K562 (cell line): ENCODE measurements around the gene ZDHHC18. TPM values are rescaled to one million over a fixed set of nuclear protein-coding genes. Genes with fewer than 3 reads are reported as not detected.
"Not testable (repeated sequence)": the region's sequence is repeated elsewhere in the genome, so short reads cannot be mapped to it uniquely, and the experiment has no call there.

Experiments
- ADNP ChIP-seq: fragments of 200-800 bp; sonication (Bioruptor generic); IDR thresholded peaks from 2 replicates; pipeline ENCODE4 v1.6.1; 2016; ENCODE audit warnings: missing genetic modification characterization, missing compliant biosample characterization
- BCOR ChIP-seq: fragments of 450-650 bp; IDR thresholded peaks from 2 replicates; pipeline ENCODE4 v1.6.1; 2016
- BHLHE40 ChIP-seq: IDR thresholded peaks from 2 replicates; pipeline ENCODE4 v1.6.1; 2011; ENCODE audit warnings: low read length, improper control_type of control experiment
- CBX3 ChIP-seq, 2 experiments: IDR thresholded peaks; 1 replicate in 1 of 2; 2 replicates in 1 of 2; pipeline ENCODE4 v1.6.1; 2012; ENCODE audit warnings: inconsistent platforms in 2 of 2, low read length in 2 of 2, borderline replicate concordance in 1 of 2, control low read depth in 1 of 2
- CHAMP1 ChIP-seq: fragments of 450-650 bp; IDR thresholded peaks from 2 replicates; pipeline ENCODE4 v1.6.1; 2016; ENCODE audit warnings: mild to moderate bottlenecking
- E2F8 ChIP-seq: fragments of 450-650 bp; IDR thresholded peaks from 2 replicates; pipeline ENCODE4 v1.7.1; 2018; ENCODE audit warnings: mild to moderate bottlenecking, low read depth; ENCODE audit not compliant: partially characterized antibody
- HDGF ChIP-seq: fragments of 450-650 bp; IDR thresholded peaks from 2 replicates; pipeline ENCODE4 v1.6.1; 2016
- JUND ChIP-seq, 2 experiments: IDR thresholded peaks; 2 replicates in 1 of 2; 3 replicates in 1 of 2; pipeline ENCODE4 v1.6.1; 2011; ENCODE audit warnings: borderline replicate concordance in 2 of 2, low read depth in 2 of 2, low read length in 2 of 2, improper control_type of control experiment in 1 of 2, missing biosample characterization in 1 of 2, missing genetic modification characterization in 1 of 2, missing genetic modification reagents in 1 of 2
- KDM1A ChIP-seq, 2 experiments: fragments of 450-650 bp; IDR thresholded peaks; 2 replicates each; pipeline ENCODE4 v1.6.1; 2016; ENCODE audit warnings: mild to moderate bottlenecking in 2 of 2
- KLF16 ChIP-seq: IDR thresholded peaks from 2 replicates; pipeline ENCODE4 v1.6.1; 2016; ENCODE audit warnings: antibody characterized with exemption
- MAZ ChIP-seq, 2 experiments: fragments of 450-650 bp in 1 of 2; sonication (generic) in 1 of 2; formaldehyde crosslinking; IDR thresholded peaks in 1 of 2; conservative IDR thresholded peaks in 1 of 2; 2 replicates each; pipeline versions ENCODE4 v1.4.0 to v1.5.0; 2020; ENCODE audit warnings: mild to moderate bottlenecking in 1 of 2, missing genetic modification reagents in 1 of 2
- RAD21 ChIP-seq, 2 experiments: fragments of 250-450 bp in 1 of 2; fragments of 450-650 bp in 1 of 2; sonication (Bioruptor Pico) in 1 of 2; formaldehyde crosslinking in 1 of 2; IDR thresholded peaks in 1 of 2; conservative IDR thresholded peaks in 1 of 2; 2 replicates each; pipeline versions ENCODE4 v1.4.0 to v1.8.0; 2020 to 2022; ENCODE audit warnings: mild to moderate bottlenecking in 2 of 2, moderate library complexity in 1 of 2
- RCOR1 ChIP-seq, 2 experiments: IDR thresholded peaks; 2 replicates each; pipeline ENCODE4 v1.6.1; 2012; ENCODE audit warnings: low read depth in 2 of 2, low read length in 2 of 2, borderline replicate concordance in 1 of 2, improper control_type of control experiment in 1 of 2
- TEAD4 ChIP-seq, 2 experiments: sonication (generic) in 1 of 2; formaldehyde crosslinking in 1 of 2; IDR thresholded peaks; 2 replicates each; pipeline versions ENCODE4 v1.6.1 to v1.8.0; 2012 to 2022; ENCODE audit warnings: borderline replicate concordance in 1 of 2, inconsistent platforms in 1 of 2, low read length in 1 of 2, mild to moderate bottlenecking in 1 of 2, missing genetic modification reagents in 1 of 2
- VEZF1 ChIP-seq: fragments of 200-800 bp; sonication (Bioruptor generic); IDR thresholded peaks from 2 replicates; pipeline ENCODE4 v1.6.1; 2017; ENCODE audit warnings: missing genetic modification characterization, missing compliant biosample characterization
- XRCC5 ChIP-seq: fragments of 200-400 bp; formaldehyde crosslinking; IDR thresholded peaks from 2 replicates; pipeline ENCODE4 v1.6.1; 2017; ENCODE audit warnings: low read depth, mild to moderate bottlenecking, low read length
- ZNF766 ChIP-seq: fragments of 200-800 bp; sonication (Bioruptor generic); conservative IDR thresholded peaks from 2 replicates; pipeline ENCODE4 v1.6.1; 2016; ENCODE audit warnings: missing genetic modification characterization, missing compliant biosample characterization
- polyA plus RNA-seq, 8 experiments: library from polyadenylated mRNA; depleted of rRNA in 4 of 8; stranded (reverse) in 5 of 8; unstranded in 3 of 8; fragments of >200 nt; fragmentation: Nextera tagmentation in 2 of 8; fragmentation: Illumina TruSeq in 1 of 8; extraction: Ambion mirVana in 2 of 8; extraction: Trizol in 1 of 8; gene quantifications; 2 replicates each; pipeline versions ENCODE4 v1.2.1 to v1.2.3, GENCODE V29; 2011 to 2014; ENCODE audit warnings: inconsistent platforms in 1 of 8, missing spikeins in 1 of 8
- total RNA-seq, 7 experiments: library from RNA; depleted of rRNA in 6 of 7; stranded (reverse); fragments of >200 nt in 6 of 7; fragmentation: Illumina TruSeq in 2 of 7; extraction: Trizol in 2 of 7; gene quantifications; 2 replicates each; pipeline versions ENCODE4 v1.2.1 to v1.2.3, GENCODE V29; 2011 to 2021; ENCODE audit warnings: low replicate concordance in 1 of 7

ZDHHC18 gene
- total and polyA plus RNA-seq, 9 of the 15 experiments (the other 6 are each of a cell fraction or from before 2014, with no cell fraction given) = 0.42 to 35.6 (median 15.8) TPM

GRCh38 chr1:26810105-26810504 lies 16.4 kb upstream of the ZDHHC18 start (continued):
- TF ChIP-seq VEZF1 (CRISPR knock-in tag) (peak; percentile 46; the same call in 1 of the 2 replicates), E2F8 (peak; percentile 27), ADNP (tag) (0 out of 2 replicates have a peak, but pooled peaks have one; percentile 40), ZNF766 (CRISPR knock-in tag) (0 out of 2 replicates have a peak, but pooled peaks have one; percentile 22), BHLHE40 (0 out of 2 replicates have a peak, but pooled peaks have one; percentile 45), KLF16 (0 out of 2 replicates have a peak, but pooled peaks have one; percentile 30), KDM1A (IDR thresholded peaks at IDR 0.05) (peak in 1 of 2 experiments; percentile 25; a peak in 1 of 4 replicates), RAD21 (CRISPR knock-in tag; conservative IDR thresholded peaks at IDR 0.05 in 1 of 2, IDR thresholded peaks at IDR 0.05 in 1 of 2) (peak; percentile 42 to 68), CHAMP1 (0 out of 2 replicates have a peak, but pooled peaks have one; percentile 15), HDGF (0 out of 2 replicates have a peak, but pooled peaks have one; percentile 20), RCOR1 (IDR thresholded peaks at IDR 0.05; ENCODE audit: borderline replicate concordance in 1 of 2, low read depth in 2 of 2, low read length in 2 of 2) (peak in 1 of 2 experiments; percentile 42; a peak in 1 of 4 replicates), XRCC5 (0 out of 2 replicates have a peak, but pooled peaks have one; percentile 58), MAZ (CRISPR knock-in tag; conservative IDR thresholded peaks at IDR 0.05 in 1 of 2, IDR thresholded peaks at IDR 0.05 in 1 of 2) (0 out of 4 replicates have a peak, but pooled peaks of 1 of the 2 experiments have one; percentile 31), CBX3 (IDR thresholded peaks at IDR 0.05; ENCODE audit: borderline replicate concordance in 1 of 2, low read length in 2 of 2) (0 out of 3 replicates have a peak, but pooled peaks of 1 of the 2 experiments have one; percentile 42), BCOR (0 out of 2 replicates have a peak, but pooled peaks have one; percentile 22), TEAD4 (IDR thresholded peaks at IDR 0.05; ENCODE audit: low read length) (peak; percentile 19; the same call in 1 of the 2 replicates), JUND (IDR thresholded peaks at IDR 0.05; ENCODE audit: borderline replicate concordance, low read depth, low read length) (0 out of 2 replicates have a peak, but pooled peaks have one; percentile 30)
- not testable (repeated sequence) for TF ChIP-seq TEAD4 (CRISPR knock-in tag; IDR thresholded peaks at IDR 0.05; ENCODE audit: borderline replicate concordance); JUND (tag; IDR thresholded peaks at IDR 0.05; ENCODE audit: borderline replicate concordance, low read depth, low read length)
- TF ChIP-seq, all 486 proteins: peak for 26; not testable (repeated sequence) for 460
